Sigmoid colon (tissue), 4 donors: ENCODE data around the gene POLR1C.

Experiments used
- POLR2A ChIP-seq, 2 donors: fragments of 450-650 bp; IDR thresholded peaks; one replicate each; pipeline ENCODE4 v1.6.1; 2016; ENCODE audit warnings: antibody characterized with exemption in 2 of 2, mild to moderate bottlenecking in 2 of 2, moderate library complexity in 2 of 2
- POLR2AphosphoS5 ChIP-seq, 4 donors: sonication (generic); formaldehyde crosslinking; IDR thresholded peaks; one replicate each; pipeline ENCODE4 v1.6.1; 2017; ENCODE audit warnings: antibody characterized with exemption in 4 of 4
- TF ChIP-seq, protein P1 (sequence below), 4 experiments: fragments of 450-650 bp in 3 of 4; fragments of 200-600 bp in 1 of 4; IDR thresholded peaks; one replicate each; pipeline ENCODE4 v1.5.1; 2016 to 2019; ENCODE audit warnings: antibody characterized with exemption in 4 of 4, mild to moderate bottlenecking in 3 of 4, moderate library complexity in 2 of 4

DNA sequence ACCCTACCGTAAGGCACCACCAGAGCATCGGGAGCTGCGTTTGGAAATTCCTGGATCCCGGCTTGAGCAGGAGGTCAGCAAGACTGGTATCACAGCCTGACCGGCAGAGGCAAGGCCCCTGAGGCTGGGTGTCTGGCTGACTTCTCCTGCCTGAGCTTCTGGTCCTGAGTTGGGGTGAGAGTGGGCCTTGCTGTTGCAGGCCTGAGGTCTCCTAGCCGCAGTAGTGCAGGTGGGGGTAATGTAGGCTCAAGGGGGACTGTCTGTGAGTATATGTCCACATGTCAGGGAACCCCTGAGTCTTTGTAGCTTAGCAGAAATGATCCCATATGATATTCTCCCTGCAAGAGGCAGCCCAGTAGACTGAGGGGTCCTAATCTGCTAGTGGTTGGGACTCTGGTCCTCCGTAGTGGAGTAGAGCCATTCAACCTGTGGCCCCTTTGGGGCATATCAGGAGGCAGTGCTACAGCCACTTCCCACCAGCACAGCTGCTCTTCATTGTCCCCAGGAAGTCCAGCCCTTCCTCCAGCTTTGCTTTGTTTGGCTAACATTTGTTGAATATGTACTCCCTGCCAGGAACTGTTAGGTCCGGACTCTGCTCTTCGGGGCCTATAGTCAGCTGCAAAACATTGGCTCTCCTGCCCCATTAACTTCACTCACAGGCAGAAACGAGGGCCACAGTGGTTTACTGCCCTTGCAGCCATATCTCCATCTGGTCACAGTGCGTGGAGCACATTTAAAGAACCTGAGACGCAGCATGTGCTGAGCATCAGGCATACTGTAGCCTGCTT lies 17.7 kb upstream of the POLR1C start:
- TF ChIP-seq, protein P1, sequence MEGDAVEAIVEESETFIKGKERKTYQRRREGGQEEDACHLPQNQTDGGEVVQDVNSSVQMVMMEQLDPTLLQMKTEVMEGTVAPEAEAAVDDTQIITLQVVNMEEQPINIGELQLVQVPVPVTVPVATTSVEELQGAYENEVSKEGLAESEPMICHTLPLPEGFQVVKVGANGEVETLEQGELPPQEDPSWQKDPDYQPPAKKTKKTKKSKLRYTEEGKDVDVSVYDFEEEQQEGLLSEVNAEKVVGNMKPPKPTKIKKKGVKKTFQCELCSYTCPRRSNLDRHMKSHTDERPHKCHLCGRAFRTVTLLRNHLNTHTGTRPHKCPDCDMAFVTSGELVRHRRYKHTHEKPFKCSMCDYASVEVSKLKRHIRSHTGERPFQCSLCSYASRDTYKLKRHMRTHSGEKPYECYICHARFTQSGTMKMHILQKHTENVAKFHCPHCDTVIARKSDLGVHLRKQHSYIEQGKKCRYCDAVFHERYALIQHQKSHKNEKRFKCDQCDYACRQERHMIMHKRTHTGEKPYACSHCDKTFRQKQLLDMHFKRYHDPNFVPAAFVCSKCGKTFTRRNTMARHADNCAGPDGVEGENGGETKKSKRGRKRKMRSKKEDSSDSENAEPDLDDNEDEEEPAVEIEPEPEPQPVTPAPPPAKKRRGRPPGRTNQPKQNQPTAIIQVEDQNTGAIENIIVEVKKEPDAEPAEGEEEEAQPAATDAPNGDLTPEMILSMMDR (IDR thresholded peaks at IDR 0.05) = no peak
- TF ChIP-seq POLR2A (IDR thresholded peaks at IDR 0.05) (no peak), POLR2AphosphoS5 (IDR thresholded peaks at IDR 0.05) (no peak)
